NB4 (cell line): ENCODE results near the gene CCDC91.
A peak's percentile ranks its signal among the peaks of the same experiment; 100 is the strongest.

Experiments
- DNase-seq: peaks from one replicate; pipeline ENCODE4 v3.0.0; 2010; ENCODE audit warnings: low read depth
- H3K4me3 ChIP-seq: one replicate; pipeline ENCODE4 v1.5.1; 2011; ENCODE audit warnings: mild to moderate bottlenecking, low read depth, low read length, moderate library complexity
- CTCF ChIP-seq: IDR thresholded peaks from one replicate; pipeline ENCODE4 v1.5.1; 2012; ENCODE audit warnings: low read depth, low read length
- MAX ChIP-seq: IDR thresholded peaks from 2 replicates; pipeline ENCODE4 v1.6.1; 2011; ENCODE audit warnings: low read depth, low read length
- MYC ChIP-seq: IDR thresholded peaks from 2 replicates; pipeline ENCODE4 v1.6.1; 2011; ENCODE audit warnings: low read depth, low read length
- POLR2A ChIP-seq: IDR thresholded peaks from 2 replicates; pipeline ENCODE4 v1.6.1; 2011; ENCODE audit warnings: mild to moderate bottlenecking; ENCODE audit not compliant: insufficient read length; ENCODE audit errors: extremely low read depth

The CCDC91 gene

GRCh38 chr12:28500373-28501024 lies 310.2 kb downstream of the CCDC91 start:
- no peak overlapping the region for H3K4me3 ChIP-seq
- TF ChIP-seq CTCF: no peak
- DNase-seq: no peak

- H3K4me3 ChIP-seq: no peak overlapping the region
- DNase-seq: no peak
- no peak for TF ChIP-seq POLR2A
- TF ChIP-seq MAX: no peak
- no peak for TF ChIP-seq MYC
- TF ChIP-seq CTCF: no peak
Measured at GRCh38 chr12:28506271-28506670, 316.0 kb downstream of the CCDC91 start.

GRCh38 chr12:28507033-28507432 lies 316.8 kb downstream of the CCDC91 start:
- no peak for DNase-seq
- no peak overlapping the region for H3K4me3 ChIP-seq
- no peak for TF ChIP-seq POLR2A
- no peak for TF ChIP-seq MYC
- no peak for TF ChIP-seq CTCF
- no peak for TF ChIP-seq MAX

GRCh38 chr12:28507867-28508266 lies 317.6 kb downstream of the CCDC91 start:
- peak; percentile 20 for DNase-seq
- no peak for TF ChIP-seq POLR2A
- no peak for TF ChIP-seq CTCF
- TF ChIP-seq MAX: no peak
- no peak for TF ChIP-seq MYC
- no peak overlapping the region for H3K4me3 ChIP-seq

GRCh38 chr12:28512406-28512805 lies 322.1 kb downstream of the CCDC91 start:
- DNase-seq: no peak
- no peak overlapping the region for H3K4me3 ChIP-seq
- TF ChIP-seq POLR2A (no peak), MYC (no peak), MAX (no peak), CTCF (no peak)

GRCh38 chr12:28512876-28513275 lies 322.6 kb downstream of the CCDC91 start:
- DNase-seq: no peak
- TF ChIP-seq MAX (no peak), POLR2A (no peak), MYC (no peak), CTCF (no peak)
- no peak overlapping the region for H3K4me3 ChIP-seq
